NCI-H82 (cell line): ENCODE measurements around the gene PIGK.
"Not testable (repeated sequence)": the region's sequence is repeated elsewhere in the genome, so short reads cannot be mapped to it uniquely, and the experiment has no call there.

Source experiments
- DNase-seq: peaks from one replicate; lab custom pipeline; 2025; lab: John Stamatoyannopoulos, UW

The PIGK gene

DNA sequence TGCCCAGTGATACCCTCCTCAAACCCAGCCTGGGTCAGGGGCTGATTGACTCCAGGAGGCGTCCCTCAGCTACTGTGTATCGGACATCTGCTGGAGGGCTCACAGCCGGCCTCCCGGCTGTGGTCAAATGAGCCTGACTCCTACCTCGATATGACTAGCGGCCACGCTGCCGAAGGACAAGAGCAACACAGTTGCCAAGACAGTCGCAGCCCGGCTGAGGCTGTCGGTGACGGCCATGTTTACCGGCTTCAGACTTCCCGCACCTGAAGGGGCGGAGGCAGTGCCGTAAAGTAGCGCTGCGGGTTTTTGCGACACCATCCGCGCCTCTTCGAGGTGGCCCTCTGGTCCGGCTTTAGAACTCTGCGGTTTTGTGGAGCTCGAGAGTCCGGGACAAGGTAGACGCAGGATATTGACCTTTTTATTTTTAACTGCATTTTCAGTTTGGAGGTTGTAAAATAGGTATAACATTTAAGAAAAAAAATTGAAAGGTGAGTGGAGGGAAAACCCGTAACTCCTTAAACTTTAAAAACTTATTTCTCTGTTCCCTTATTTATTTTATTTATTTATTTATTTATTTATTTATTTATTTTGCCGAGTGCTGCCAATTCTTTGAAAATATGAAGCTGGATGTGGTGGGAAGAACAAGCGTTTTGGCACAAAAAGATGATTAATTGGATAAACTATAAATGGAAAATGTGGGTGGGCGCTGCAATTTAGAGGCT is at the start of gene PIGK:
TSS of gene PIGK (minus strand) at position 265 of the 722 bp plus-strand sequence. CDS start at position 237, 28 bp downstream.
- peak; percentile 94 for DNase-seq

DNA sequence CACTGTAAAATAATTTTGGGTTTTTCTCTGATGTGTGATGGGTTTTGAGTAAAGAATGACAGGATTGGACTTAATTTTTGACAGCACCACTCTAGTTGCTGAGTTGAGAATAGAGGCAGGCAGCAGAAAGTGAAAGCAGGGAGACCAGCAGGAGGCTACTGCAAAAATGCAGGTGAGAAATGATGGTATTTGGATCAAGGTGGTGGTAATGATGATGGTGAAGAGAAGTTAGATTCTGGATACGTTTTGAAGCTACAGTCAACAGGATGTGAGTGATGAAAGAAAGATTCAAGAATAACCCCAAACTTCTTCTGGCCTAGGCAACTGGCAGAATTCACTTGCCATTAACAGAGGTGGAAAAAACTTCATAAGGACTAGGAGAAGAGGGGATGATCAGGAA is 47.8 kb upstream of the PIGK start:
- no peak for DNase-seq

DNA sequence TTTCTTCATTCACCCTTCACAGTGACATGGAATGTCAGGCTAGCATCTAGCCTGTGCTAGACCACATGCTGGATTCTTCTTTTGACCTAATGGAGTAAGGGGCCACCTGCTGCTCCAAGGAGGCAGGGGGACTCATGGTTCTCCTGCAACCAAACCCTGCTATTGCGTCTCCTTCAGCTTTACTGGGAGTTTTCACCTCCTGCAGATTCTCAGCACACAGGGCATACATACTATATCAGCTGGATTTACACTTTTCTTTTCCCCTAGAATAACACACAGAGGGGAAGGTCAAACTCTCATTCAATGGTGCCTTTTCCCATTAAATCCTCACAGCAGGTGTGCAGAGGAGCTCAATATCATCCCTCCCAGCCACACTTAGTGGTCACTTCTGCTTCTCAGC is 46.0 kb upstream of the PIGK start:
- DNase-seq = no peak

- DNase-seq = no peak
Observed at GRCh38 chr1:77263708-77264107, 44.5 kb upstream of the PIGK start.

DNA sequence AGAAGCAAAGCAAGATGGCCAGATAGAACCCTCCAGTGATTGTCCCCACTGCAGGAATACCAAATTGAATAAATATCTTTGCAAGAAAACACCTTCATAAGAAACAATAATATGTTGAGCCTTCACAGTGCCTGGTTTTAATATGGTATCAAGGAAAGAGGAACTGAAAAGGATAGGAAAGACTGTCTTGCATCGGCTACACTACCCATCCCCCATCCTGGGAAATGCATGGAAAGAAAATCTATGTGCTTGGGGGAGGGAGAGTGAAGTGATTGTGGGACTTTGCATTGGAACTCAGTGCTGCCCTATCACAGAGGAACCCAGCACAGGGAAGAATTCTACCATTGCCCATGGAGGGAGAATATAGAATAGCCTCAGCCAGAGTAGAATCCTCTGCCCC is 34.0 kb upstream of the PIGK start:
- no peak for DNase-seq

GRCh38 chr1:77250126-77250525 is 30.9 kb upstream of the PIGK start:
- DNase-seq = no peak

GRCh38 chr1:77245830-77246229 is 26.6 kb upstream of the PIGK start:
- DNase-seq = no peak

GRCh38 chr1:77239311-77239710 is 20.1 kb upstream of the PIGK start:
- no peak for DNase-seq

DNA sequence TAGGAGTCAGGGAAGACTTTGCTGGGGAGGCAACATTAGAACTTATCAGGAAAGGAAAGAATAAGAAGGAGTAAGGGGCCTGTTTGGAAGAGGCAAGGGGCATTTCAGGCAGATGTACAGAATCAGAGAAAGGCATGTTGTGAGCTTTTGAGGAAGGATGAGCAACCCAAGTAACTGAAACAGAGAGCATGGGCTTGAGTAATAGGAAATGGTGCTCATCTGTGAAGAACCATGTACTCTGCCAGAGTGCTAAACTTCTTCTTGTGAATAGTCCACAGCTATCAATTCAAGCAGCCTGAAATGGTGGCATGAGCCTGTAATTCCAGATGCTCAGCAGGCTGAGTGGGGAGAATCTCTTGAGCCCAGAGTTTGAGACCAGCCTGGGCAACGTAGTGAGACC is 19.2 kb upstream of the PIGK start:
- DNase-seq = no peak

- DNase-seq = no peak
Observed at GRCh38 chr1:77234943-77235342, 15.7 kb upstream of the PIGK start.

DNA sequence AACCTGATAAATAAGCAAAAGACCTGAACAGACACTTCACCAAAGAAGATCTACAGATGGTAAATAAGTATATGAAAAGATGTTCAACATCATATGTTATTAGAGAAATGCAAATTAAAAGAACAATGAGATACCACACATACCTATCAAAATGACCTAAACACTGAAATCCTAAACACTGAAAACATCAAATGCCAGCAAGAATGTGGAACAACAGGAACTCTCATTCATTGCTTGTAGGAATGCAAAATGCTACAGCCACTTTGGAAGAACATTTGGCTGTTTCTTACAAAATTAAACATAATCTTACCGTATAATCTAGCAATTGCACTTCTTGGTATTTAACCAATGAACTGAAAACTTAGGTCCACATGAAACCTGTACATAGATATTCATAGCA is 14.9 kb upstream of the PIGK start:
- DNase-seq = no peak

DNA sequence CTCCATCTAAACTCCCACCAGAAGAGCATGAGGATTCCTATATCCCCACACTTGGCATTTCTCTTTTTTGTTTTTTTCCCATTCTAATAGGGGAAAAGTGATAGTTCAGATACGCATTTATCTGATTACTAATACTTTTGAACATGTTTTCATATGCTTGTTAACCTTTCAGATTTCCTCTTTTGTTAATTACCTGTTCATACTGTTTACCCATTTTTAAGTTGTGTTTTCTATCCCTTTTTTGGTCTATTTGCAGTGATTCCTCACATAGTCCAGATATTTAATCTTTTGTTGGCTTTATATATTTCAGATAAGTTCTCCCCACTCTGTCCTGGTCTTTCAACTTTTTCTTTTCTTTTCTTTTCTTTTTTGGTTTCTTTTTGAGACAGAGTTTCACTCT is 13.6 kb upstream of the PIGK start:
- no peak for DNase-seq

- DNase-seq = no peak
Observed at GRCh38 chr1:77230051-77230450, 10.8 kb upstream of the PIGK start.

DNA sequence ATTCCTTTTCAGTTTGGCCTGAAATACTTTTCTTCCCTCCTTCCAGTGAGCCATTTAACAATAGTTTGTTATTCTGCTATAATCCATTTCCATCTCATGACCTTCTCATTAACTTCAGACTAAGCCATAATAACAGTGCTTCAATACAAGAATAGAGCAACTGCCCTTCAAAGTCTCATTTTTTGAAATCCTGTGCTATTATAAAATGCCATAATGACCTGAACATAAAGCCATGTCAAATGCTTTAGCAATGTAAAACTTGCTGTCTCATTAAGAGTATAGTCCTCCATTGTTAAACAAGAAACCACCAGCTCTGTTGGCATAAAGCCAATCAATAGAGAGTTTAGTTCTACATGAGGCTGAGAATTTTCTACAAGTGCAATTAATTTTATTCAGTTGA is 9.6 kb upstream of the PIGK start:
- no peak for DNase-seq

GRCh38 chr1:77227381-77227780 is 8.2 kb upstream of the PIGK start:
- DNase-seq = no peak

- no peak for DNase-seq
Observed at GRCh38 chr1:77222496-77222895, 3.3 kb upstream of the PIGK start.

GRCh38 chr1:77220687-77221463 is 1.6 kb upstream of the PIGK start:
- DNase-seq = no peak

DNA sequence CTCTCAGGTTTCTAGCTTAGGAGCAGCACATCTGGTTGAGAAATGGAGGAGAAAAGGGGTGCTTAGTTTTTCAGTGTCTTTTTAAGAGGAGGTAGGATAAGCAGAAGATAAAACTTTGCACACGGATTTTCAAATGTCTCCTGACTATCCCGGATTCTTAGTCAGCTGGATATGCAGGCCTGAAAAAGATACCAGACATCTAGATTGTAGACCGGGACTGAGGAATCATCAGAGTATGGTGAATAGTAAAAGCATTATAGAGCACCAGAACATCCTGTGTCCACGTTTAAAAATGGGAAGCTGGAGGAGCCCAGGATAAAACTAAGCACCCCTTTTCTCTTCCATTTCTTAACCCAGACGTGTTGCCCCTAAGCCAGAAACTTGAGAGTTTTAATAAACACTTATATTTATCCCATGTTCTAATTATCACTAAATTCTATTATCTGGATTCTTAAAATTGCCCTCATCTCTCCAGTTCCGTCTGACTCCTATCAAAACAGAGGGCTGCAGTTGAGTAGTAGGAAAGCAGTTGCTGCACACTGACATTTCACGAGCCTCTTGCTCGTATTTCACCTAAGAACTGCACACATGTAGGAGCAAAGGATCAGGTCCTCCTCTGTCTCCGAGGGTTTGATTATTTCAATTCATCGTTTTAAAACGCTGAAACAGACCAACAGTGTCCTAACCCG is 609 bp downstream of the PIGK start:
- DNase-seq = peak; percentile 61

DNA sequence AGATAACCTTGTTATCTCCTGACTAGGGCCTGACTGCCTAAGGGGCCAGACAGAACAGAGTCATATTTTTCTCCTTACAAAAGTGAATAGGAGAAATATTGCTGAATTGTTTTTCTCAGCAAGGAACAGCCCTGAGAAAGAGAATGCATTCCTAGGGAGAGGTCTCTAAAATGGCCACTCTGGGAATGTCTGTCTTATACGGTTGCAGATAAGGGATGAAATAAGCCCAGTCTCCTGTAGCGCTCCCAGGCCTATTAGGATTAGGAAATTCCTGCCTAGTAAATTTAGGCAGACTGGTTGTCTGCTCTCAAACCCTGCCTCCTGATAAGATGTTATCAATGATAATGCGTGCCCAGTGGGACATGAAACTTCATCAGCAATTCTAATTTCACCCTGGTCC is 15.2 kb downstream of the PIGK start:
- not testable (repeated sequence) for DNase-seq

GRCh38 chr1:77202751-77203150 is 16.5 kb downstream of the PIGK start:
- DNase-seq = no peak

GRCh38 chr1:77200806-77201205 is 18.4 kb downstream of the PIGK start:
- DNase-seq = no peak

DNA sequence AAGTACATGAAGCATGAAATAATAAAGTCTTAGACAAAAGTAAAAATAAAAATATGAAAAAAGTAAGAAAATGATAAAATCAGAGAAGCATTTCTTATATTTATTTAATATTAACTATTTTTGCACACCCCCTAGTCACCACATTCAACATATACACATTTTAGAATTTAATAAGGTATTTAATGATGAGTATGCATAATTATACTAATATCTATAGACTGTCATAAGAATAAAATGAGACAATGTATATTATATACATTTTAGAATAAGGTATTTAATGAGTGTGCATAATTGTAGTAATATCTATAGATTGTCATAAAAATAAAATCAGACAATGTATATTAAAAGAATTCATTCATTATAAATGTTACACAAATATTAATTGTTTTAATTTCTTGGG is 18.9 kb downstream of the PIGK start:
- DNase-seq = no peak

DNA sequence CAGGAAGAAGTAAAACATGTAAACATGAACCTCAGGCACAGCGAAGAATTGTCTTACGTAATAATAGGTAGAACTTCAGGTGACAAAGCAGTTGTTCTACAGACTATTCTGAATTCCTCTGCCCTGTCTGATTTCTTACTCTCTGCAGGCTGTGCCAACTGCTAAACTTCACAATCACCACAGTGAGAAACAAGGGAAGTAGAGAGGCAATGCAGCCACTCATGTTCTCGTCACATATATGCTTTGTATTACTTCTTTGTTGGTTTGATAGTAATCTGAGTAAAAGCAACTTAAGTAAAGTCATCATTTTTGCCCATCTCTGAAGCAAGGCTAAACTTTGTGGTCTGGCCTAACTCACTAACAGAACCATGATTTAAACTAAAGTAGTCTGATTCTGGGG is 21.9 kb downstream of the PIGK start:
- DNase-seq = no peak
